Measurements from ENCODE around the gene ZNF8. TPM values are rescaled to one million over a fixed set of nuclear protein-coding genes. Genes with fewer than 3 reads are reported as not detected.
A peak's percentile ranks its signal among the peaks of the same experiment; 100 is the strongest.
"Not testable (repeated sequence)": the region's sequence is repeated elsewhere in the genome, so short reads cannot be mapped to it uniquely, and the experiment has no call there.

The ZNF8 gene
- total RNA-seq, 1 donor from 2014 or later, result 6.0 TPM

- ATAC-seq (no peak), DNase-seq (no peak)
- H3K27ac ChIP-seq, result peak overlapping the region; percentile 95
- peaks cover 30% of the 10 kb centered on the region for H3K36me3 ChIP-seq
- H3K4me3 ChIP-seq, result peak overlapping the region; percentile 91
- no peaks in the 10 kb centered on the region for H3K9me3 ChIP-seq
- intact Hi-C loops (cut with DNase I), result no loop called here
- peaks cover 20% of the 10 kb centered on the region for H3K4me1 ChIP-seq
- H3K27me3 ChIP-seq, result no peaks in the 10 kb centered on the region
- no peak for TF ChIP-seq CTCF (IDR thresholded peaks at IDR 0.05)
Measured at GRCh38 chr19:58305932-58306323, 27.2 kb downstream of the ZNF8 start.

- DNase-seq (no peak), ATAC-seq (no peak)
- TF ChIP-seq CTCF (IDR thresholded peaks at IDR 0.05), result no peak
- H3K4me3 ChIP-seq, result no peak overlapping the region
- H3K4me1 ChIP-seq, result peaks cover 20% of the 10 kb centered on the region
- H3K27me3 ChIP-seq, result no peaks in the 10 kb centered on the region
- no peaks in the 10 kb centered on the region for H3K9me3 ChIP-seq
- no peak overlapping the region for H3K27ac ChIP-seq
- intact Hi-C loops (cut with DNase I), result no loop called here
- peaks cover 38% of the 10 kb centered on the region for H3K36me3 ChIP-seq
Measured at GRCh38 chr19:58307736-58308135, 29.0 kb downstream of the ZNF8 start.

GRCh38 chr19:58310685-58311084 lies 31.9 kb downstream of the ZNF8 start:
- Histone ChIP-seq H3K36me3 (peaks cover 66% of the 10 kb centered on the region), H3K4me1 (peaks cover 15% of the 10 kb centered on the region)
- H3K9me3 ChIP-seq; ATAC-seq; DNase-seq; intact Hi-C loops (cut with DNase I); H3K4me3 ChIP-seq; H3K27me3 ChIP-seq; H3K27ac ChIP-seq: not testable (repeated sequence)
- peak; percentile 49 for TF ChIP-seq CTCF (IDR thresholded peaks at IDR 0.05)

GRCh38 chr19:58311345-58311865 lies 32.6 kb downstream of the ZNF8 start:
- Histone ChIP-seq H3K27ac (no peak overlapping the region), H3K36me3 (peaks cover 68% of the 10 kb centered on the region), H3K4me1 (peaks cover 8% of the 10 kb centered on the region), H3K9me3 (no peaks in the 10 kb centered on the region), H3K4me3 (no peak overlapping the region), H3K27me3 (no peaks in the 10 kb centered on the region)
- intact Hi-C loops (cut with DNase I), result no loop called here
- no peak for ATAC-seq
- no peak for DNase-seq
- no peak for TF ChIP-seq CTCF (IDR thresholded peaks at IDR 0.05)

DNA sequence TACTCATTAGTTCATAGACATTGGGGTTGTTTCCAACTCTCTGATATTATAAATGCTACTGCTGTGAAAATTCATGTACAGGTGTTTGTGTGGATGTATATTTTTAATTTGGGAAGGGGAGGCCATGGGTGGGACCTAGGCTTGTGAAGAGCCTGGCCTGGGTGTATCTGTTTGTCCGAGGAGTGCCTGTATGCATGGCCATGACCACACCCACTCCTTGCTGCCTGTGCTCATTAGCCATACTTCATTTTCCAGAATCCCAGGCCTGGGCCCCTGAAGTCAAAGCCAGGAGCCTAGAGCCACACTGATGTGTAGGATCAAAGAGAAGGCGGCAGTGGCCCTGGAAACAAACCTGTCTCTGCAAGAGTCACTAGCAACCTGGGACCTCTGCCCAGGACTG lies 36.8 kb downstream of the ZNF8 start:
- no peak for DNase-seq
- no peak for TF ChIP-seq CTCF (IDR thresholded peaks at IDR 0.05)
- Histone ChIP-seq H3K4me1 (no peaks in the 10 kb centered on the region), H3K36me3 (peaks cover 41% of the 10 kb centered on the region), H3K4me3 (no peak overlapping the region), H3K9me3 (no peaks in the 10 kb centered on the region), H3K27ac (no peak overlapping the region), H3K27me3 (no peaks in the 10 kb centered on the region)
- intact Hi-C loops (cut with DNase I), result no loop called here
- no peak for ATAC-seq
